Central memory CD8-positive, alpha-beta T cell (primary cell): ENCODE results near the gene GPR152.
A peak's percentile ranks its signal among the peaks of the same experiment; 100 is the strongest.

Experiments used
- ATAC-seq: fragments of 150-1000 bp; cut with Tn5 transposase; replicated peaks from 2 replicates; pipeline ENCODE4 v1.10.0; 2022; ENCODE audit warnings: mild to moderate bottlenecking, moderate FRiP score, moderate number of reproducible peaks; ENCODE audit not compliant: poor library complexity, severe bottlenecking; ENCODE audit errors: extremely low read depth
- DNase-seq, 2 donors: peaks; one replicate each; pipeline ENCODE4 v3.0.0; 2021; ENCODE audit warnings: low spot score in 2 of 2
- H3K27ac Mint-ChIP-seq: one replicate; pipeline ENCODE4 v1.8.0; 2022; ENCODE audit warnings: low read depth, mild to moderate bottlenecking, moderate library complexity, mixed read lengths
- H3K27me3 Mint-ChIP-seq: one replicate; pipeline ENCODE4 v1.8.0; 2022; ENCODE audit warnings: mixed read lengths
- H3K36me3 Mint-ChIP-seq: one replicate; pipeline ENCODE4 v1.8.0; 2022; ENCODE audit warnings: mild to moderate bottlenecking, moderate library complexity, mixed read lengths; ENCODE audit not compliant: insufficient read depth
- H3K4me1 Mint-ChIP-seq: one replicate; pipeline ENCODE4 v1.8.0; 2022; ENCODE audit warnings: mixed read lengths
- H3K4me3 Mint-ChIP-seq: one replicate; pipeline ENCODE4 v1.8.0; 2022; ENCODE audit warnings: mild to moderate bottlenecking, moderate library complexity, mixed read lengths
- H3K9me3 Mint-ChIP-seq: one replicate; pipeline ENCODE4 v1.8.0; 2022; ENCODE audit warnings: mixed read lengths

Gene GPR152

GRCh38 chr11:67453816-67454732, 1.5 kb upstream of the GPR152 start:
- H3K4me1 Mint-ChIP-seq = peaks cover 5% of the 10 kb centered on the region
- H3K27ac Mint-ChIP-seq = no peak overlapping the region
- ATAC-seq (no peak), DNase-seq (no peak)
- no peaks in the 10 kb centered on the region for H3K27me3 Mint-ChIP-seq
- H3K9me3 Mint-ChIP-seq = no peaks in the 10 kb centered on the region
- peaks cover 2% of the 10 kb centered on the region for H3K36me3 Mint-ChIP-seq
- no peak overlapping the region for H3K4me3 Mint-ChIP-seq

GRCh38 chr11:67451658-67451976, 912 bp downstream of the GPR152 start:
- Mint-ChIP-seq H3K4me1 (peaks cover 17% of the 10 kb centered on the region), H3K4me3 (no peak overlapping the region), H3K27ac (no peak overlapping the region), H3K27me3 (no peaks in the 10 kb centered on the region), H3K36me3 (peaks cover 5% of the 10 kb centered on the region), H3K9me3 (no peaks in the 10 kb centered on the region)
- DNase-seq = no peak
- ATAC-seq = no peak

GRCh38 chr11:67450796-67451657, 1.5 kb downstream of the GPR152 start:
- no peak for ATAC-seq
- no peaks in the 10 kb centered on the region for H3K9me3 Mint-ChIP-seq
- H3K27ac Mint-ChIP-seq = no peak overlapping the region
- peaks cover 22% of the 10 kb centered on the region for H3K4me1 Mint-ChIP-seq
- peaks cover 10% of the 10 kb centered on the region for H3K36me3 Mint-ChIP-seq
- H3K27me3 Mint-ChIP-seq = no peaks in the 10 kb centered on the region
- no peak for DNase-seq
- H3K4me3 Mint-ChIP-seq = no peak overlapping the region

- no peak for ATAC-seq
- H3K4me1 Mint-ChIP-seq = peaks cover 39% of the 10 kb centered on the region
Observed at GRCh38 chr11:67449116-67449844, 3.2 kb downstream of the GPR152 start.

GRCh38 chr11:67448220-67448609, 4.3 kb downstream of the GPR152 start:
- H3K9me3 Mint-ChIP-seq = no peaks in the 10 kb centered on the region
- DNase-seq = no peak
- H3K36me3 Mint-ChIP-seq = peaks cover 16% of the 10 kb centered on the region
- no peak for ATAC-seq
- H3K27ac Mint-ChIP-seq = peak overlapping the region; percentile 97
- H3K27me3 Mint-ChIP-seq = no peaks in the 10 kb centered on the region
- no peak overlapping the region for H3K4me3 Mint-ChIP-seq
- peaks cover 40% of the 10 kb centered on the region for H3K4me1 Mint-ChIP-seq

More at GRCh38 chr11:67449116-67449844, 3.2 kb downstream of the GPR152 start:
- no peak for DNase-seq
- Mint-ChIP-seq H3K27ac (peak overlapping the region; percentile 61), H3K36me3 (peaks cover 11% of the 10 kb centered on the region), H3K27me3 (no peaks in the 10 kb centered on the region), H3K9me3 (no peaks in the 10 kb centered on the region), H3K4me3 (no peak overlapping the region)

GRCh38 chr11:67445515-67445914, 7.0 kb downstream of the GPR152 start:
- Mint-ChIP-seq H3K4me3 (peak overlapping the region; percentile 77), H3K27ac (peak overlapping the region; percentile 97), H3K27me3 (no peaks in the 10 kb centered on the region), H3K4me1 (peaks cover 54% of the 10 kb centered on the region), H3K36me3 (peaks cover 24% of the 10 kb centered on the region), H3K9me3 (no peaks in the 10 kb centered on the region)
- ATAC-seq (no peak), DNase-seq (no peak)

- H3K36me3 Mint-ChIP-seq = peaks cover 34% of the 10 kb centered on the region
- H3K27me3 Mint-ChIP-seq = no peaks in the 10 kb centered on the region
- peaks cover 62% of the 10 kb centered on the region for H3K4me1 Mint-ChIP-seq
- H3K27ac Mint-ChIP-seq = peak overlapping the region; percentile 97
- ATAC-seq (no peak), DNase-seq (no peak)
- no peaks in the 10 kb centered on the region for H3K9me3 Mint-ChIP-seq
- peak overlapping the region; percentile 68 for H3K4me3 Mint-ChIP-seq
Observed at GRCh38 chr11:67442504-67443404, 9.8 kb downstream of the GPR152 start.

- no peaks in the 10 kb centered on the region for H3K27me3 Mint-ChIP-seq
- peaks cover 41% of the 10 kb centered on the region for H3K36me3 Mint-ChIP-seq
- peaks cover 56% of the 10 kb centered on the region for H3K4me1 Mint-ChIP-seq
- H3K27ac Mint-ChIP-seq = peak overlapping the region; percentile 97
- no peaks in the 10 kb centered on the region for H3K9me3 Mint-ChIP-seq
- H3K4me3 Mint-ChIP-seq = peak overlapping the region; percentile 68
- DNase-seq (no peak), ATAC-seq (no peak)
Observed at GRCh38 chr11:67441731-67442351, 10.7 kb downstream of the GPR152 start.

- ATAC-seq (no peak), DNase-seq (no peak)
- Mint-ChIP-seq H3K36me3 (peaks cover 41% of the 10 kb centered on the region), H3K9me3 (no peaks in the 10 kb centered on the region), H3K4me1 (peaks cover 58% of the 10 kb centered on the region), H3K27me3 (no peaks in the 10 kb centered on the region), H3K4me3 (no peak overlapping the region), H3K27ac (peak overlapping the region; percentile 97)
Observed at GRCh38 chr11:67441098-67441563, 11.4 kb downstream of the GPR152 start.

- peaks cover 57% of the 10 kb centered on the region for H3K4me1 Mint-ChIP-seq
Observed at GRCh38 chr11:67440229-67441097, 12.1 kb downstream of the GPR152 start.

More at GRCh38 chr11:67440229-67441097, 12.1 kb downstream of the GPR152 start:
- ATAC-seq (no peak), DNase-seq (no peak)
- peaks cover 44% of the 10 kb centered on the region for H3K36me3 Mint-ChIP-seq
- H3K9me3 Mint-ChIP-seq = no peaks in the 10 kb centered on the region
- no peaks in the 10 kb centered on the region for H3K27me3 Mint-ChIP-seq
- H3K27ac Mint-ChIP-seq = peak overlapping the region; percentile 97
- peak overlapping the region; percentile 96 for H3K4me3 Mint-ChIP-seq
